ENCODE data around the gene UBXN11.

Gene UBXN11

GRCh38 chr1:26283871-26284596 lies 22.4 kb downstream of the UBXN11 start:
- no peak for TF ChIP-seq CTCF (IDR thresholded peaks at IDR 0.05; ENCODE audit: low read length, missing control alignments)
- H3K4me3 ChIP-seq (replicated peaks; ENCODE audit: low read depth, low read length) = no peak overlapping the region
- no peak for DNase-seq (ENCODE audit: low read depth)

GRCh38 chr1:26283279-26283853 lies 23.1 kb downstream of the UBXN11 start:
- no peak overlapping the region for H3K4me3 ChIP-seq (replicated peaks; ENCODE audit: low read depth, low read length)
- DNase-seq (ENCODE audit: low read depth) = no peak
- no peak for TF ChIP-seq CTCF (IDR thresholded peaks at IDR 0.05; ENCODE audit: low read length, missing control alignments)

- H3K4me3 ChIP-seq (replicated peaks; ENCODE audit: low read depth, low read length) = no peak overlapping the region
- no peak for DNase-seq (ENCODE audit: low read depth)
- no peak for TF ChIP-seq CTCF (IDR thresholded peaks at IDR 0.05; ENCODE audit: low read length, missing control alignments)
Measured at GRCh38 chr1:26282401-26282918, 24.0 kb downstream of the UBXN11 start.

- no peak for TF ChIP-seq CTCF (IDR thresholded peaks at IDR 0.05; ENCODE audit: low read length, missing control alignments)
- peak overlapping the region; percentile 81 for H3K4me3 ChIP-seq (replicated peaks; ENCODE audit: low read depth, low read length)
- DNase-seq (ENCODE audit: low read depth) = no peak
Measured at GRCh38 chr1:26281971-26282370, 24.5 kb downstream of the UBXN11 start.

- H3K4me3 ChIP-seq (replicated peaks; ENCODE audit: low read depth, low read length) = peak overlapping the region; percentile 81
- TF ChIP-seq CTCF (IDR thresholded peaks at IDR 0.05; ENCODE audit: low read length, missing control alignments) = no peak
- DNase-seq (ENCODE audit: low read depth) = peak; percentile 28
Measured at GRCh38 chr1:26281091-26281958, 25.1 kb downstream of the UBXN11 start.

GRCh38 chr1:26280333-26281042 lies 25.9 kb downstream of the UBXN11 start:
- no peak for DNase-seq (ENCODE audit: low read depth)
- H3K4me3 ChIP-seq (replicated peaks; ENCODE audit: low read depth, low read length) = peak overlapping the region; percentile 81
- no peak for TF ChIP-seq CTCF (IDR thresholded peaks at IDR 0.05; ENCODE audit: low read length, missing control alignments)
